Measurements from ENCODE around the gene ERCC1. TPM values are rescaled to one million over a fixed set of nuclear protein-coding genes. Genes with fewer than 3 reads are reported as not detected.

Gene ERCC1
- total RNA-seq, 1 donor = 73.0 TPM

- peak; percentile 56 for TF ChIP-seq CTCF (IDR thresholded peaks at IDR 0.05; ENCODE audit: insufficient read depth, low read depth, low read length)
- DNase-seq (ENCODE audit: low read depth) = peak; percentile 47
- peak overlapping the region; percentile 70 for H3K4me3 ChIP-seq (ENCODE audit: low read depth, low read length)
Observed at GRCh38 chr19:45428384-45429231, 4.9 kb upstream of the ERCC1 start.

GRCh38 chr19:45424191-45425058, 708 bp upstream of the ERCC1 start:
- H3K4me3 ChIP-seq (ENCODE audit: low read depth, low read length) = peak overlapping the region; percentile 81
- no peak for TF ChIP-seq CTCF (IDR thresholded peaks at IDR 0.05; ENCODE audit: insufficient read depth, low read depth, low read length)
- DNase-seq (ENCODE audit: low read depth) = peak; percentile 96

- TF ChIP-seq CTCF (IDR thresholded peaks at IDR 0.05; ENCODE audit: insufficient read depth, low read depth, low read length) = no peak
- DNase-seq (ENCODE audit: low read depth) = no peak
- peak overlapping the region; percentile 81 for H3K4me3 ChIP-seq (ENCODE audit: low read depth, low read length)
Observed at GRCh38 chr19:45423033-45423588, 606 bp downstream of the ERCC1 start.

GRCh38 chr19:45421947-45422498, 1.7 kb downstream of the ERCC1 start:
- no peak for DNase-seq (ENCODE audit: low read depth)
- TF ChIP-seq CTCF (IDR thresholded peaks at IDR 0.05; ENCODE audit: insufficient read depth, low read depth, low read length) = no peak
- H3K4me3 ChIP-seq (ENCODE audit: low read depth, low read length) = no peak overlapping the region

GRCh38 chr19:45420871-45421270, 2.8 kb downstream of the ERCC1 start:
- no peak for DNase-seq (ENCODE audit: low read depth)
- TF ChIP-seq CTCF (IDR thresholded peaks at IDR 0.05; ENCODE audit: insufficient read depth, low read depth, low read length) = no peak
- no peak overlapping the region for H3K4me3 ChIP-seq (ENCODE audit: low read depth, low read length)

GRCh38 chr19:45420356-45420755, 3.4 kb downstream of the ERCC1 start:
- no peak for TF ChIP-seq CTCF (IDR thresholded peaks at IDR 0.05; ENCODE audit: insufficient read depth, low read depth, low read length)
- no peak for DNase-seq (ENCODE audit: low read depth)

More at GRCh38 chr19:45420356-45420755, 3.4 kb downstream of the ERCC1 start:
- no peak overlapping the region for H3K4me3 ChIP-seq (ENCODE audit: low read depth, low read length)

Data from fibroblast of villous mesenchyme (primary cell).